ENCODE results near the gene SKIC2.

DNA sequence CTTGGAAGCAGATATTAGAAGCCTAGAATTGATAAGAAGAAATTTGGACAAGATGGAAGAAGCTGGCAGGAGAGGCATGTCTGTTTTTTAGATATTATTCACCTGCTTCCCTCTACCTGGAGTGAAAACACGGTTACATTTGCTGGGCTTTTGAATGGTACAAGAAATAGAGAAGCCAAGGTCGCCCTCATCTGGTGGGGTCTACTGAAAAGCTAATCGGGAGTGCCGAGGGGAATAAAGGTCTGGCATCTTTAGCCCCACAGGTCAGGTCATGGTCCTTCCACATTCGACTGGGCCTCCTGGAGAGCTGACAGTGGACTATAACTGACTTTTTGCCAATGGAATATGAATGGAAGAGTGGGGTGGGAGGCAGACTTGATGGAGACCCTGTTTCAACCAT lies 36.0 kb upstream of the SKIC2 start:
- TF ChIP-seq, protein P1, sequence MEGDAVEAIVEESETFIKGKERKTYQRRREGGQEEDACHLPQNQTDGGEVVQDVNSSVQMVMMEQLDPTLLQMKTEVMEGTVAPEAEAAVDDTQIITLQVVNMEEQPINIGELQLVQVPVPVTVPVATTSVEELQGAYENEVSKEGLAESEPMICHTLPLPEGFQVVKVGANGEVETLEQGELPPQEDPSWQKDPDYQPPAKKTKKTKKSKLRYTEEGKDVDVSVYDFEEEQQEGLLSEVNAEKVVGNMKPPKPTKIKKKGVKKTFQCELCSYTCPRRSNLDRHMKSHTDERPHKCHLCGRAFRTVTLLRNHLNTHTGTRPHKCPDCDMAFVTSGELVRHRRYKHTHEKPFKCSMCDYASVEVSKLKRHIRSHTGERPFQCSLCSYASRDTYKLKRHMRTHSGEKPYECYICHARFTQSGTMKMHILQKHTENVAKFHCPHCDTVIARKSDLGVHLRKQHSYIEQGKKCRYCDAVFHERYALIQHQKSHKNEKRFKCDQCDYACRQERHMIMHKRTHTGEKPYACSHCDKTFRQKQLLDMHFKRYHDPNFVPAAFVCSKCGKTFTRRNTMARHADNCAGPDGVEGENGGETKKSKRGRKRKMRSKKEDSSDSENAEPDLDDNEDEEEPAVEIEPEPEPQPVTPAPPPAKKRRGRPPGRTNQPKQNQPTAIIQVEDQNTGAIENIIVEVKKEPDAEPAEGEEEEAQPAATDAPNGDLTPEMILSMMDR (IDR thresholded peaks at IDR 0.05) = peak in 2 of 12 donors; percentile 9 to 13
- no peak for TF ChIP-seq POLR2A (IDR thresholded peaks at IDR 0.05)
